ENCODE measurements around the gene OSBPL6. TPM values are rescaled to one million over a fixed set of nuclear protein-coding genes. Genes with fewer than 3 reads are reported as not detected.

Gene OSBPL6
- total RNA-seq, 1 experiment from 2014 or later: 2.3 TPM

DNA sequence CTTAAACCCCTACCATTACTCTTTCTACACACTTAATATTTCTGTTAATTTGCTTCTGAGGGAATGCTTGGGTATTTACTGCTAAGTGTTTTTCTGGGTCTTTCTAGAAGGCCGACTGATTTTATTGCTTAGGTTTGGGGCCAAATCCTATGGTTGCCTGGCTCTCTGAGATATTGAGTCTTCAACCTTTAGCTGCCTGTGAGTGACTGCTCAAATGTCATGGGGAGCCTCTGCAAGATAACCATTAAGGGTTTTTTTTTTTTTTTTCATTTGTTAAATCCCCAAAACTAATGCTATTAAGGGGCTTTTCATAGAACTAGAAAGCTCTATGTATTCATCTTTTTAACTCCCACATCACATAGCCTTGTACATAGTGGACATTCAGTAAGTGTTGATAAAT lies 5.0 kb downstream of the OSBPL6 start:
- H3K27ac Mint-ChIP-seq (ENCODE audit: unreplicated experiment): no peak overlapping the region
- H3K9me3 Mint-ChIP-seq (ENCODE audit: low read depth, unreplicated experiment): no peaks in the 10 kb centered on the region
- CTCF ChIA-PET: interaction anchor here (0.6 kb wide), 1 partner anchor 19 kb away, joined by 6 read pairs; no protein-coding TSS in a partner anchor
- no peaks in the 10 kb centered on the region for H3K4me1 Mint-ChIP-seq (ENCODE audit: low read depth, unreplicated experiment)
- no TSS peak for BruUV-seq (replicated peaks)
- DNase-seq: no peak
- H3K4me3 Mint-ChIP-seq (ENCODE audit: low read depth, unreplicated experiment): no peak overlapping the region
- no peaks in the 10 kb centered on the region for H3K27me3 Mint-ChIP-seq (ENCODE audit: unreplicated experiment)
- H3K36me3 Mint-ChIP-seq (ENCODE audit: insufficient read depth, unreplicated experiment): peaks cover 11% of the 10 kb centered on the region
- intact Hi-C loops (cut with micrococcal nuclease; ENCODE audit: unreplicated experiment): no loop called here
- no peak for TF ChIP-seq CTCF (IDR thresholded peaks at IDR 0.05; ENCODE audit: unreplicated experiment)

DNA sequence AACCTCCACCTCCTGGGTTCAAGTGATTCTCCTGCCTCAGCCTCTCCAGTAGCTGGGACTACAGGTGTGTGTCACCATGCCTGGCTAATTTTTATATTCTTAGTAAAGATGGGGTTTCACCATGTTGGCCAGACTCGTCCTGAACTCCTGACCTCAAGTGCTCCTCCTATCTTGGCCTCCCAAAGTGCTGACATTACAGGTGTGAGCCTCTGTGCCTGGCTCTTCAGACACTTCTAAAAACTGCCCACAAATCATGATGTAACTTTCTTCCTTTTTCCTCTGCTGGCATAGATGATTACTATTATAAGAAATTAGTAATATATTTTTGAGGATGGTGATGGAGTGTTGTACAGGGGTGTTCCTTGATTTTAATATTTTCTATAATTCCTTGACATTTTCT lies 6.0 kb downstream of the OSBPL6 start:
- CTCF ChIA-PET: no interaction called here
- no peaks in the 10 kb centered on the region for H3K27me3 Mint-ChIP-seq (ENCODE audit: unreplicated experiment)

GRCh38 chr2:178202927-178203326 lies 8.6 kb downstream of the OSBPL6 start:
- intact Hi-C loops (cut with micrococcal nuclease; ENCODE audit: unreplicated experiment): no loop called here
- no peak overlapping the region for H3K4me3 Mint-ChIP-seq (ENCODE audit: low read depth, unreplicated experiment)
- H3K27ac Mint-ChIP-seq (ENCODE audit: unreplicated experiment): no peak overlapping the region
- no peaks in the 10 kb centered on the region for H3K9me3 Mint-ChIP-seq (ENCODE audit: low read depth, unreplicated experiment)
- H3K4me1 Mint-ChIP-seq (ENCODE audit: low read depth, unreplicated experiment): no peaks in the 10 kb centered on the region
- no TSS peak for BruUV-seq (replicated peaks)
- DNase-seq: no peak
- TF ChIP-seq CTCF (IDR thresholded peaks at IDR 0.05; ENCODE audit: unreplicated experiment): no peak
- no peaks in the 10 kb centered on the region for H3K27me3 Mint-ChIP-seq (ENCODE audit: unreplicated experiment)
- no peaks in the 10 kb centered on the region for H3K36me3 Mint-ChIP-seq (ENCODE audit: insufficient read depth, unreplicated experiment)
- CTCF ChIA-PET: no interaction called here

More for the DNA sequence above, 6.0 kb downstream of the OSBPL6 start:
- H3K36me3 Mint-ChIP-seq (ENCODE audit: insufficient read depth, unreplicated experiment): peaks cover 1% of the 10 kb centered on the region
- BruUV-seq (replicated peaks): no TSS peak
- intact Hi-C loops (cut with micrococcal nuclease; ENCODE audit: unreplicated experiment): no loop called here
- no peak for DNase-seq
- H3K27ac Mint-ChIP-seq (ENCODE audit: unreplicated experiment): no peak overlapping the region
- no peaks in the 10 kb centered on the region for H3K9me3 Mint-ChIP-seq (ENCODE audit: low read depth, unreplicated experiment)
- H3K4me1 Mint-ChIP-seq (ENCODE audit: low read depth, unreplicated experiment): no peaks in the 10 kb centered on the region
- no peak overlapping the region for H3K4me3 Mint-ChIP-seq (ENCODE audit: low read depth, unreplicated experiment)
- no peak for TF ChIP-seq CTCF (IDR thresholded peaks at IDR 0.05; ENCODE audit: unreplicated experiment)

GRCh38 chr2:178204977-178205376 lies 10.7 kb downstream of the OSBPL6 start:
- Mint-ChIP-seq H3K27me3 (ENCODE audit: unreplicated experiment) (no peaks in the 10 kb centered on the region), H3K27ac (ENCODE audit: unreplicated experiment) (no peak overlapping the region), H3K4me1 (ENCODE audit: low read depth, unreplicated experiment) (no peaks in the 10 kb centered on the region), H3K4me3 (ENCODE audit: low read depth, unreplicated experiment) (no peak overlapping the region), H3K36me3 (ENCODE audit: insufficient read depth, unreplicated experiment) (no peaks in the 10 kb centered on the region), H3K9me3 (ENCODE audit: low read depth, unreplicated experiment) (no peaks in the 10 kb centered on the region)
- CTCF ChIA-PET: interaction anchor here (0.7 kb wide), 1 partner anchor 839 kb away, joined by 3 read pairs; no protein-coding TSS in a partner anchor
- TF ChIP-seq CTCF (IDR thresholded peaks at IDR 0.05; ENCODE audit: unreplicated experiment): no peak
- DNase-seq: no peak
- BruUV-seq (replicated peaks): no TSS peak
- intact Hi-C loops (cut with micrococcal nuclease; ENCODE audit: unreplicated experiment): loop anchor here (5.0 kb wide), 1 partner anchor 212 kb away; no protein-coding TSS in a partner anchor

All from Calu3 (cell line).